HepG2 (cell line): ENCODE measurements around the gene TBXAS1. TPM values are rescaled to one million over a fixed set of nuclear protein-coding genes. Genes with fewer than 3 reads are reported as not detected.

Source experiments
- ATAC-seq: fragments of 200-7000 bp; cut with Tn5 transposase; 3 replicates; pipeline ENCODE4 v1.9.1; 2020; ENCODE audit warnings: mild to moderate bottlenecking, moderate library complexity
- BruUV-seq: library from RNA; stranded (reverse); fragments of 400-500 nt; replicated peaks from 2 replicates; lab custom pipeline; 2021; lab: Mats Ljungman, UMichigan
- CTCF ChIA-PET: fragments of 300-600 bp; formaldehyde crosslinking; extraction: SDS; loops from one replicate; lab custom pipeline; 2021; ENCODE audit warnings: low total read pairs, inconsistent platforms, low intra/inter-chr PET ratio; lab: Yijun Ruan, JAX
- POLR2A ChIA-PET: fragments of 350-600 bp; sonication (Branson Sonifier 250); formaldehyde crosslinking; loops from one replicate; lab custom pipeline; 2020; ENCODE audit warnings: antibody characterized with exemption, inconsistent platforms; lab: Yijun Ruan, JAX
- DNase-seq: peaks from one replicate; pipeline ENCODE4 v3.0.0-alpha.2; 2015; ENCODE audit warnings: low spot score
- FAIRE-seq: peaks from 3 replicates; lab custom pipeline; 2011; peaks lifted over from hg19 to GRCh38; lab: Jason Lieb, UNC
- H2AFZ ChIP-seq: one replicate; pipeline ENCODE4 v1.6.1; 2011; ENCODE audit warnings: low read length, inconsistent platforms
- H3K27ac ChIP-seq: fragments of 300-600 bp; 3 replicates; pipeline ENCODE4 v1.8.0; 2011; ENCODE audit warnings: mixed run types, mild to moderate bottlenecking, mixed read lengths, low read length, inconsistent platforms; ENCODE audit not compliant: insufficient read depth; ENCODE audit errors: extremely low read length
- H3K27me3 ChIP-seq, 2 experiments: fragments of 200-600 bp in 1 of 2; 2 replicates in 1 of 2; 3 replicates in 1 of 2; pipeline versions ENCODE4 v1.6.0 to v1.8.0; 2011; ENCODE audit warnings: low read length in 2 of 2, mild to moderate bottlenecking in 2 of 2, moderate library complexity in 2 of 2, inconsistent platforms in 1 of 2; ENCODE audit not compliant: insufficient read depth in 2 of 2, control insufficient read depth in 1 of 2
- H3K36me3 ChIP-seq, 2 experiments: fragments of 200-600 bp in 1 of 2; replicated peaks in 1 of 2; 2 replicates in 1 of 2; 3 replicates in 1 of 2; pipeline versions ENCODE4 v1.5.1 to v1.8.0; 2011; ENCODE audit warnings: low read length in 2 of 2, inconsistent platforms in 1 of 2; ENCODE audit not compliant: insufficient read depth in 2 of 2, control insufficient read depth in 1 of 2
- H3K4me1 ChIP-seq: 2 replicates; pipeline ENCODE4 v1.5.1; 2012; ENCODE audit warnings: low read length, inconsistent platforms; ENCODE audit not compliant: insufficient read depth
- H3K4me2 ChIP-seq: 2 replicates; pipeline ENCODE4 v1.6.0; 2011; ENCODE audit warnings: low read depth, low read length, inconsistent platforms
- H3K4me3 ChIP-seq, 3 experiments: fragments of 200-600 bp in 1 of 3; sonication (generic), shearing (Covaris generic) in 1 of 3; replicated peaks in 1 of 3; 2 replicates each; pipeline ENCODE4 v1.5.1; 2011 to 2016; ENCODE audit warnings: low read length in 3 of 3, inconsistent platforms in 2 of 3, low read depth in 2 of 3, mild to moderate bottlenecking in 2 of 3, control low read depth in 1 of 3, mixed read lengths in 1 of 3; ENCODE audit not compliant: insufficient read depth in 1 of 3
- H3K79me2 ChIP-seq: one replicate; pipeline ENCODE4 v1.6.1; 2011; ENCODE audit warnings: low read length, inconsistent platforms; ENCODE audit not compliant: insufficient read depth
- H3K9ac ChIP-seq: 2 replicates; pipeline ENCODE4 v1.6.0; 2011; ENCODE audit warnings: mild to moderate bottlenecking, low read depth, low read length, inconsistent platforms; ENCODE audit not compliant: insufficient read depth
- H3K9me3 ChIP-seq: 2 replicates; pipeline ENCODE4 v1.5.1; 2012; ENCODE audit warnings: mild to moderate bottlenecking, low read length
- H4K20me1 ChIP-seq: 2 replicates; pipeline ENCODE4 v1.6.0; 2011; ENCODE audit warnings: inconsistent platforms, mild to moderate bottlenecking, low read length, moderate library complexity; ENCODE audit not compliant: insufficient read depth
- AKAP8 ChIP-seq: sonication (generic); formaldehyde crosslinking; IDR thresholded peaks from 2 replicates; pipeline ENCODE4 v1.5.1; 2020; ENCODE audit warnings: mild to moderate bottlenecking, missing genetic modification reagents
- ARHGAP35 ChIP-seq: sonication (generic); formaldehyde crosslinking; IDR thresholded peaks from 2 replicates; pipeline ENCODE4 v1.9.0; 2022; ENCODE audit warnings: mild to moderate bottlenecking, inconsistent platforms, moderate library complexity, missing genetic modification reagents, borderline replicate concordance
- CBFB ChIP-seq: sonication (generic); formaldehyde crosslinking; IDR thresholded peaks from 2 replicates; pipeline ENCODE4 v1.4.0; 2020; ENCODE audit warnings: missing genetic modification reagents
- CENPBD1 ChIP-seq: sonication (generic); formaldehyde crosslinking; IDR thresholded peaks from 2 replicates; pipeline ENCODE4 v1.8.0; 2022; ENCODE audit warnings: missing genetic modification reagents, low read depth, mild to moderate bottlenecking, borderline replicate concordance
- GATAD1 ChIP-seq: IDR thresholded peaks from 2 replicates; pipeline ENCODE4 v1.6.1; 2016; ENCODE audit warnings: missing genetic modification reagents, missing compliant biosample characterization
- GTF3A ChIP-seq: sonication (generic); formaldehyde crosslinking; conservative IDR thresholded peaks from 2 replicates; pipeline ENCODE4 v1.4.0; 2020; ENCODE audit warnings: mild to moderate bottlenecking, missing genetic modification reagents
- IRF9 ChIP-seq: sonication (generic); formaldehyde crosslinking; IDR thresholded peaks from 2 replicates; pipeline ENCODE4 v1.8.0; 2022; ENCODE audit warnings: missing genetic modification reagents, mild to moderate bottlenecking, borderline replicate concordance
- JDP2 ChIP-seq: sonication (generic); formaldehyde crosslinking; IDR thresholded peaks from 2 replicates; pipeline ENCODE4 v1.8.1; 2022; ENCODE audit warnings: missing genetic modification reagents, borderline replicate concordance
- KDM5A ChIP-seq: fragments of 200-600 bp; sonication (generic); IDR thresholded peaks from 2 replicates; pipeline ENCODE4 v1.7.0; 2018; ENCODE audit warnings: antibody characterized with exemption, mild to moderate bottlenecking, low read length, borderline replicate concordance
- MEIS1 ChIP-seq: sonication (generic); formaldehyde crosslinking; IDR thresholded peaks from 2 replicates; pipeline ENCODE4 v1.9.0; 2021; ENCODE audit warnings: mild to moderate bottlenecking, missing genetic modification reagents, moderate library complexity, borderline replicate concordance
- POLR2G ChIP-seq: fragments of 200-400 bp; formaldehyde crosslinking; IDR thresholded peaks from 2 replicates; pipeline ENCODE4 v1.6.1; 2018; ENCODE audit warnings: mild to moderate bottlenecking, low read depth, low read length, moderate library complexity
- SKIL ChIP-seq: sonication (generic); formaldehyde crosslinking; IDR thresholded peaks from 2 replicates; pipeline ENCODE4 v1.8.0; 2022; ENCODE audit warnings: missing genetic modification reagents, mild to moderate bottlenecking, moderate library complexity, borderline replicate concordance
- ZNF12 ChIP-seq: sonication (generic); formaldehyde crosslinking; IDR thresholded peaks from 2 replicates; pipeline ENCODE4 v1.5.0; 2020; ENCODE audit warnings: missing genetic modification reagents
- ZNF205 ChIP-seq: IDR thresholded peaks from 2 replicates; pipeline ENCODE4 v1.6.1; 2018; ENCODE audit warnings: missing biosample characterization, missing genetic modification reagents
- ZNF224 ChIP-seq: sonication (generic); formaldehyde crosslinking; IDR thresholded peaks from 2 replicates; pipeline ENCODE4 v1.5.0; 2020; ENCODE audit warnings: mild to moderate bottlenecking, missing genetic modification reagents
- ZNF292 ChIP-seq: sonication (generic); formaldehyde crosslinking; IDR thresholded peaks from 2 replicates; pipeline ENCODE4 v1.8.1; 2022; ENCODE audit warnings: mild to moderate bottlenecking, low read depth, missing genetic modification reagents, borderline replicate concordance
- ZNF576 ChIP-seq: sonication (generic); formaldehyde crosslinking; IDR thresholded peaks from 2 replicates; pipeline ENCODE4 v1.4.0; 2020; ENCODE audit warnings: mild to moderate bottlenecking, missing genetic modification reagents
- ZNF746 ChIP-seq: sonication (generic); formaldehyde crosslinking; IDR thresholded peaks from 2 replicates; pipeline ENCODE4 v1.8.0; 2022; ENCODE audit warnings: mild to moderate bottlenecking, missing genetic modification reagents
- WGBS: methylation state at CpG from one replicate; pipeline ENCODE4 v1.1.6; 2017; ENCODE audit warnings: low lambda C conversion rate; 5-methylcytosine and 5-hydroxymethylcytosine counted together
- in situ Hi-C: cut with HindIII; loops from 2 replicates; pipeline ENCODE4 v1.10.0; 2017; ENCODE audit warnings: low pct_unique_long_range_greater_than_20kb; ENCODE audit not compliant: extremely low pct_ligation_motif_present
- intact Hi-C: fragments of 100-400 bp; cut with micrococcal nuclease; formaldehyde crosslinking; loops from one replicate; pipeline ENCODE4 v1.10.0; 2022; ENCODE audit not compliant: unreplicated experiment
- polyA plus RNA-seq, 8 experiments: library from polyadenylated mRNA; depleted of rRNA in 3 of 8; stranded (reverse) in 7 of 8; unstranded in 1 of 8; fragments of >200 nt; fragmentation: Illumina TruSeq in 4 of 8; extraction: Trizol in 4 of 8; gene quantifications; 2 replicates each; pipeline versions ENCODE4 v1.2.1 to v1.2.3, GENCODE V29; 2011 to 2016; ENCODE audit warnings: low read depth in 4 of 8, missing spikeins in 1 of 8, mixed read lengths in 1 of 8; ENCODE audit not compliant: insufficient read depth in 1 of 8
- total RNA-seq, 5 experiments: library from RNA; depleted of rRNA; stranded (reverse); fragments of >200 nt; fragmentation: Illumina TruSeq; extraction: Trizol; gene quantifications; 2 replicates each; pipeline ENCODE4 v1.2.3, GENCODE V29; 2016; ENCODE audit warnings: low read depth in 1 of 5

Gene TBXAS1
- total and polyA plus RNA-seq, 2 of the 13 experiments (the other 11 are each of a cell fraction or from before 2014, with no cell fraction given): 4.0 to 4.9 TPM

GRCh38 chr7:139784648-139785047 is 44.4 kb upstream of the TBXAS1 start:
- Histone ChIP-seq H3K4me3 (no peak overlapping the region), H3K27ac (no peak overlapping the region), H4K20me1 (no peaks in the 10 kb centered on the region), H3K27me3 (no peaks in the 10 kb centered on the region), H3K4me1 (peaks cover 35% of the 10 kb centered on the region), H3K9me3 (no peaks in the 10 kb centered on the region), H3K9ac (no peak overlapping the region), H3K4me2 (no peak overlapping the region), H3K79me2 (no peaks in the 10 kb centered on the region), H3K36me3 (0 out of 5 replicates have a peak, but pooled peaks cover 1 to 2% of the 10 kb centered on the region in 2 experiments), H2AFZ (no peak overlapping the region)
- ATAC-seq (no peak), DNase-seq (no peak), FAIRE-seq (no peak)
- POLR2A ChIA-PET: interaction anchor here (1.2 kb wide), 1 partner anchor 43 kb away, joined by 3 read pairs; no protein-coding TSS in a partner anchor
- 92% methylated on average over 3 of the region's 3 CpGs for WGBS
- BruUV-seq: no TSS peak
- in situ Hi-C loops: no loop called here
- intact Hi-C loops: loop anchor here (5.0 kb wide), 1 partner anchor 33 kb away; no protein-coding TSS in a partner anchor
- TF ChIP-seq JDP2 (CRISPR knock-in tag): no peak
- no peak for TF ChIP-seq ZNF12
- no peak for TF ChIP-seq ZNF746 (CRISPR knock-in tag)
- no peak for TF ChIP-seq GTF3A (CRISPR knock-in tag)
- no peak for TF ChIP-seq ZNF576
- TF ChIP-seq KDM5A: no peak
- no peak for TF ChIP-seq CBFB
- no peak for TF ChIP-seq CENPBD1
- no peak for TF ChIP-seq ZNF205
- no peak for TF ChIP-seq SKIL (CRISPR knock-in tag)
- TF ChIP-seq ARHGAP35 (CRISPR knock-in tag): no peak
- no peak for TF ChIP-seq ZNF224 (CRISPR knock-in tag)
- TF ChIP-seq GATAD1 (CRISPR knock-in tag): no peak
- TF ChIP-seq POLR2G: no peak
- TF ChIP-seq IRF9 (CRISPR knock-in tag): no peak
- no peak for TF ChIP-seq AKAP8
- no peak for TF ChIP-seq MEIS1
- no peak for TF ChIP-seq ZNF292 (CRISPR knock-in tag)
- CTCF ChIA-PET: no interaction called here
